GM21447 (cell line): Measurements from ENCODE around the gene EFNA3.

Experiments used
- ATAC-seq: cut with Tn5 transposase; IDR thresholded peaks from one replicate; pipeline ENCODE4 v1.9.1; 2021; ENCODE audit not compliant: unreplicated experiment

Gene EFNA3

GRCh38 chr1:155083052-155083541, 4.5 kb downstream of the EFNA3 start:
- no peak for ATAC-seq

GRCh38 chr1:155083865-155084721, 5.5 kb downstream of the EFNA3 start:
- peak; percentile 1 for ATAC-seq

- peak; percentile 72 for ATAC-seq
Measured at GRCh38 chr1:155084722-155085503, 6.3 kb downstream of the EFNA3 start.

GRCh38 chr1:155085504-155086127, 7.0 kb downstream of the EFNA3 start:
- no peak for ATAC-seq

GRCh38 chr1:155086128-155086741, 7.6 kb downstream of the EFNA3 start:
- ATAC-seq, result no peak

GRCh38 chr1:155086856-155087535, 8.4 kb downstream of the EFNA3 start:
- no peak for ATAC-seq

GRCh38 chr1:155091071-155092051, 12.7 kb downstream of the EFNA3 start:
- ATAC-seq, result no peak

- ATAC-seq, result no peak
Measured at GRCh38 chr1:155092131-155092530, 13.5 kb downstream of the EFNA3 start.

GRCh38 chr1:155092641-155093040, 14.0 kb downstream of the EFNA3 start:
- ATAC-seq, result no peak

- no peak for ATAC-seq
Measured at GRCh38 chr1:155093911-155094621, 15.4 kb downstream of the EFNA3 start.

- no peak for ATAC-seq
Measured at GRCh38 chr1:155094622-155094948, 15.9 kb downstream of the EFNA3 start.

GRCh38 chr1:155099331-155099730, 20.7 kb downstream of the EFNA3 start:
- no peak for ATAC-seq

- no peak for ATAC-seq
Measured at GRCh38 chr1:155103325-155103724, 24.7 kb downstream of the EFNA3 start.

GRCh38 chr1:155104605-155105534, 26.2 kb downstream of the EFNA3 start:
- ATAC-seq, result no peak

GRCh38 chr1:155105604-155106011, 27.0 kb downstream of the EFNA3 start:
- no peak for ATAC-seq

GRCh38 chr1:155106862-155107261, 28.2 kb downstream of the EFNA3 start:
- ATAC-seq, result no peak
